ENCODE measurements around the gene EIF3F. TPM values are rescaled to one million over a fixed set of nuclear protein-coding genes. Genes with fewer than 3 reads are reported as not detected.
A peak's percentile ranks its signal among the peaks of the same experiment; 100 is the strongest.

The EIF3F gene
- total RNA-seq, 1 experiment from 2014 or later: 191 TPM

- 0 out of 2 replicates have a peak, but pooled peaks cover 5% of the 10 kb centered on the region for H3K27me3 ChIP-seq (ENCODE audit: insufficient read depth, low read depth)
- CTCF ChIA-PET: interaction anchor here (0.5 to 1.2 kb wide), 6 partner anchors 19 to 628 kb away, joined by 3 to 10 read pairs (median 4); no protein-coding TSS in a partner anchor
Observed at GRCh38 chr11:8033305-8034105, 46.4 kb downstream of the EIF3F start.

DNA sequence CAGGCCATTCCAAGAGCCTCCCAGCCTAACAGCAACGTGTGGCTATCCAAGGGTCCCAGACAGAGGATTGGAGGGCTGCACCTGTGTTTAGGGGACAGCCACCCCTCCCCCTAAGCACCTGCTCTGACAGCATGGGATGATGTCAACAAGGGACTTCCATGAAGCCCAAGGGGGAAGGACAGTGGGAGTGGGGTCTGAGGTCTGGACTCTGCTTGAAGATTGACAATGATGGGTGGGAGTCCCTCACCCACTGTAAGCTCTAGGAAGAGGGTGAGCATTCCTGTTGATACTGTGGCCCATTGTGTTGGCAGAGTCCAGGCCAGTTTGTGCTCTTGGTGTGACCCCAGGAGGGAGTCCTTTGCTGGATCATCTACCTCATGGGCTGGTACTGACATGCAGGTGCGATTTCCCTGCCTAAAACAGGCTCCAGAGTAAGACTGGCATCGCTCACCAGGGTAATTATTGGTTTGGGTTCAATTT is 47.0 kb downstream of the EIF3F start:
- Histone ChIP-seq H3K36me3 (ENCODE audit: low read depth) (no peaks in the 10 kb centered on the region), H3K4me2 (no peak overlapping the region), H3K4me1 (replicated peaks; ENCODE audit: insufficient read depth) (no peaks in the 10 kb centered on the region), H3F3A (ENCODE audit: insufficient read depth, low read depth) (no peaks in the 10 kb centered on the region), H3K9me3 (ENCODE audit: insufficient read depth, low read depth) (no peaks in the 10 kb centered on the region), H2AFZ (no peak overlapping the region), H3K27ac (no peak overlapping the region), H4K20me1 (ENCODE audit: insufficient read depth) (no peaks in the 10 kb centered on the region), H3K27me3 (ENCODE audit: insufficient read depth, low read depth) (0 out of 2 replicates have a peak, but pooled peaks cover 5% of the 10 kb centered on the region), H3K4me3 (no peak overlapping the region), H3K79me2 (ENCODE audit: low read depth) (no peaks in the 10 kb centered on the region), H3K9me2 (ENCODE audit: insufficient read depth) (no peaks in the 10 kb centered on the region)
- TF ChIP-seq EZH2 (IDR thresholded peaks at IDR 0.05; ENCODE audit: low read depth): no peak
- no peak for TF ChIP-seq CTCF (conservative IDR thresholded peaks at IDR 0.05)
- no peak for DNase-seq
- ChIA-PET POLR2A (ENCODE audit: unreplicated experiment) (no interaction called here), CTCF (interaction anchor here (1.2 to 1.4 kb wide), 2 partner anchors 27 to 57 kb away, joined by 3 read pairs; no protein-coding TSS in a partner anchor)
- intact Hi-C loops (cut with micrococcal nuclease; ENCODE audit: unreplicated experiment): no loop called here
- BruUV-seq (replicated peaks): no TSS peak

More at GRCh38 chr11:8033305-8034105, 46.4 kb downstream of the EIF3F start:
- BruUV-seq (replicated peaks): no TSS peak
- intact Hi-C loops (cut with micrococcal nuclease; ENCODE audit: unreplicated experiment): loop anchor here (2.0 kb wide), 1 partner anchor 57 kb away; no protein-coding TSS in a partner anchor
- Histone ChIP-seq H2AFZ (no peak overlapping the region), H3K9me3 (ENCODE audit: insufficient read depth, low read depth) (no peaks in the 10 kb centered on the region), H3K4me1 (replicated peaks; ENCODE audit: insufficient read depth) (no peaks in the 10 kb centered on the region), H3K27ac (no peak overlapping the region), H3K79me2 (ENCODE audit: low read depth) (no peaks in the 10 kb centered on the region), H3F3A (ENCODE audit: insufficient read depth, low read depth) (no peaks in the 10 kb centered on the region), H3K9me2 (ENCODE audit: insufficient read depth) (no peaks in the 10 kb centered on the region), H3K36me3 (ENCODE audit: low read depth) (no peaks in the 10 kb centered on the region), H3K4me2 (no peak overlapping the region), H3K4me3 (no peak overlapping the region), H4K20me1 (ENCODE audit: insufficient read depth) (no peaks in the 10 kb centered on the region)
- TF ChIP-seq EZH2 (IDR thresholded peaks at IDR 0.05; ENCODE audit: low read depth) (no peak), CTCF (conservative IDR thresholded peaks at IDR 0.05) (peak; percentile 79)
- peak in 1 of 2 experiments; percentile 56 for DNase-seq
- POLR2A ChIA-PET (ENCODE audit: unreplicated experiment): interaction anchor here (0.6 kb wide), 1 partner anchor 577 kb away, joined by 6 read pairs; no protein-coding TSS in a partner anchor

- no peak for DNase-seq
- ChIA-PET POLR2A (ENCODE audit: unreplicated experiment) (no interaction called here), CTCF (interaction anchor here (1.4 kb wide), 1 partner anchor 56 kb away, joined by 3 read pairs; no protein-coding TSS in a partner anchor)
- no peak overlapping the region for H3K27ac ChIP-seq
- TF ChIP-seq EZH2 (IDR thresholded peaks at IDR 0.05; ENCODE audit: low read depth) (no peak), CTCF (conservative IDR thresholded peaks at IDR 0.05) (no peak)
- H3K9me2 ChIP-seq (ENCODE audit: insufficient read depth): no peaks in the 10 kb centered on the region
- no peaks in the 10 kb centered on the region for H3K79me2 ChIP-seq (ENCODE audit: low read depth)
- no peak overlapping the region for H3K4me3 ChIP-seq
- H3K4me1 ChIP-seq (replicated peaks; ENCODE audit: insufficient read depth): no peaks in the 10 kb centered on the region
- H3K4me2 ChIP-seq: no peak overlapping the region
- H3K27me3 ChIP-seq (ENCODE audit: insufficient read depth, low read depth): 0 out of 2 replicates have a peak, but pooled peaks cover 5% of the 10 kb centered on the region
- no peaks in the 10 kb centered on the region for H4K20me1 ChIP-seq (ENCODE audit: insufficient read depth)
- no peak overlapping the region for H2AFZ ChIP-seq
- no peaks in the 10 kb centered on the region for H3K9me3 ChIP-seq (ENCODE audit: insufficient read depth, low read depth)
- H3K36me3 ChIP-seq (ENCODE audit: low read depth): no peaks in the 10 kb centered on the region
- BruUV-seq (replicated peaks): no TSS peak
- intact Hi-C loops (cut with micrococcal nuclease; ENCODE audit: unreplicated experiment): no loop called here
- no peaks in the 10 kb centered on the region for H3F3A ChIP-seq (ENCODE audit: insufficient read depth, low read depth)
Observed at GRCh38 chr11:8034604-8035190, 47.6 kb downstream of the EIF3F start.

Measured in PC-9 (cell line).